Esophagus muscularis mucosa (tissue), 4 donors: ENCODE measurements around the gene CCDC14. TPM values are rescaled to one million over a fixed set of nuclear protein-coding genes. Genes with fewer than 3 reads are reported as not detected.

ENCODE experiments used
- DNase-seq: peaks from one replicate; pipeline ENCODE4 v3.0.0-alpha.2; 2017; ENCODE audit errors: extremely low spot score
- H3K27ac ChIP-seq, 4 donors: fragments of 200-600 bp; sonication (generic); replicated peaks in 1 of 4; 1 replicate in 3 of 4; 2 replicates in 1 of 4; pipeline ENCODE4 v1.5.1; 2016 to 2019; ENCODE audit warnings: mild to moderate bottlenecking in 1 of 4
- H3K27me3 ChIP-seq, 4 donors: fragments of 200-600 bp; sonication (generic); one replicate each; pipeline versions ENCODE4 v1.5.1 to v1.6.0; 2016 to 2019
- H3K36me3 ChIP-seq, 4 donors: fragments of 200-600 bp; sonication (generic); one replicate each; pipeline ENCODE4 v1.5.1; 2016 to 2019
- H3K4me1 ChIP-seq, 4 donors: fragments of 200-600 bp; sonication (generic); one replicate each; pipeline ENCODE4 v1.5.1; 2016 to 2019
- H3K4me3 ChIP-seq, 4 donors: fragments of 200-600 bp; sonication (generic); 1 replicate in 2 of 4; 2 replicates in 2 of 4; pipeline ENCODE4 v1.5.1; 2016 to 2019; ENCODE audit warnings: mild to moderate bottlenecking in 4 of 4, moderate library complexity in 1 of 4
- H3K9me3 ChIP-seq, 4 donors: fragments of 200-600 bp; sonication (generic); 1 replicate in 3 of 4; 2 replicates in 1 of 4; pipeline ENCODE4 v1.5.1; 2016 to 2019
- CTCF ChIP-seq, 3 experiments: fragments of 200-600 bp in 2 of 3; fragments of 450-650 bp in 1 of 3; sonication (generic) in 2 of 3; IDR thresholded peaks; one replicate each; pipeline ENCODE4 v1.5.1; 2017 to 2019; ENCODE audit warnings: antibody characterized with exemption in 3 of 3, mild to moderate bottlenecking in 2 of 3, moderate library complexity in 1 of 3
- EP300 ChIP-seq: sonication (generic); formaldehyde crosslinking; IDR thresholded peaks from one replicate; pipeline ENCODE4 v1.6.1; 2017; ENCODE audit warnings: antibody characterized with exemption
- POLR2A ChIP-seq: fragments of 450-650 bp; IDR thresholded peaks from one replicate; pipeline ENCODE4 v1.6.1; 2017; ENCODE audit warnings: antibody characterized with exemption, moderate library complexity, mild to moderate bottlenecking, low read depth
- POLR2AphosphoS5 ChIP-seq, 2 donors: sonication (generic); formaldehyde crosslinking; IDR thresholded peaks; one replicate each; pipeline ENCODE4 v1.6.1; 2017; ENCODE audit warnings: antibody characterized with exemption in 2 of 2
- WGBS: methylation state at CpG from one replicate; pipeline ENCODE4 v1.1.5; 2018; 5-methylcytosine and 5-hydroxymethylcytosine counted together
- intact Hi-C: fragments of 100-400 bp; cut with DNase I; formaldehyde crosslinking; loops from one replicate; pipeline ENCODE4 v1.15.1; 2023
- total RNA-seq, 4 donors: library from RNA; depleted of rRNA; stranded (reverse); fragments of >200 nt; gene quantifications; one replicate each; pipeline versions ENCODE4 v1.1.0 to v1.2.1, GENCODE V29; 2016

CCDC14 gene
- total RNA-seq, 4 donors from 2014 or later, result 10.1 to 30.3 (median 17.9) TPM

- TF ChIP-seq POLR2A (no peak), POLR2AphosphoS5 (IDR thresholded peaks at IDR 0.05) (no peak), EP300 (no peak), CTCF (IDR thresholded peaks at IDR 0.05) (no peak)
- Histone ChIP-seq H3K9me3 (no peaks in the 10 kb centered on the region), H3K27me3 (no peaks in the 10 kb centered on the region), H3K27ac (no peak overlapping the region), H3K4me1 (peaks cover 0 to 8% (median under 1%) of the 10 kb centered on the region in 4 donors), H3K36me3 (no peaks in the 10 kb centered on the region), H3K4me3 (no peak overlapping the region)
- 95% methylated on average over 4 of the region's 4 CpGs for WGBS
- intact Hi-C loops, result no loop called here
- DNase-seq, result no peak
These were observed 96.3 kb downstream of the CCDC14 start for GRCh38 chr3:123864706-123865105.

Other genes starting within 250 kb of the CCDC14 start
- 1,000 to 10,000 TPM; 1,983 to 3,208 (median 2,554) TPM for gene MYLK, start 76.9 kb downstream of the CCDC14 start, total RNA-seq
- not detected for gene ROPN1, start 30.9 kb upstream of the CCDC14 start, total RNA-seq
- gene KALRN, start 72.1 kb upstream of the CCDC14 start, total RNA-seq, result 10 to 100 TPM; 20.8 to 49.7 (median 28.7) TPM